H1 (cell line): ENCODE measurements around the gene LYAR. TPM values are rescaled to one million over a fixed set of nuclear protein-coding genes. Genes with fewer than 3 reads are reported as not detected.

Experiments used
- CTCF ChIA-PET: fragments of 300-600 bp; sonication (Branson Sonifier 250); formaldehyde crosslinking; loops from one replicate; lab custom pipeline; 2021; ENCODE audit not compliant: partially characterized antibody; lab: Charles Lee
- POLR2A ChIA-PET: fragments of 300-600 bp; sonication (Branson Sonifier 250); formaldehyde crosslinking; loops from one replicate; lab custom pipeline; 2021; ENCODE audit warnings: inconsistent platforms; ENCODE audit not compliant: partially characterized antibody; lab: Charles Lee
- DNase-seq, 2 experiments: peaks; one replicate each; pipeline versions ENCODE4 v3.0.0 to v3.0.0-alpha.2; 2010 to 2022; ENCODE audit warnings: low spot score in 2 of 2, low read depth in 1 of 2, mixed read lengths in 1 of 2
- FAIRE-seq: peaks from 2 replicates; lab custom pipeline; 2011; peaks lifted over from hg19 to GRCh38; lab: Jason Lieb, UNC
- H2AFZ ChIP-seq: 2 replicates; pipeline ENCODE4 v1.8.1; 2012; ENCODE audit warnings: low read length, inconsistent platforms
- H2AK5ac ChIP-seq: 2 replicates; pipeline ENCODE4 v1.6.1; 2013; ENCODE audit warnings: low read depth, low read length
- H2BK120ac ChIP-seq: replicated peaks from 2 replicates; pipeline ENCODE3; 2013; ENCODE audit warnings: low read depth, low read length, inconsistent platforms
- H2BK12ac ChIP-seq: 2 replicates; pipeline ENCODE4 v1.6.1; 2013; ENCODE audit warnings: low read depth, low read length
- H2BK15ac ChIP-seq: 2 replicates; pipeline ENCODE4 v1.6.1; 2013; ENCODE audit warnings: low read length
- H2BK20ac ChIP-seq: 2 replicates; pipeline ENCODE4 v1.6.1; 2013; ENCODE audit warnings: low read length
- H2BK5ac ChIP-seq: 2 replicates; pipeline ENCODE4 v1.6.1; 2013; ENCODE audit warnings: low read depth, low read length
- H3K14ac ChIP-seq: 2 replicates; pipeline ENCODE4 v1.6.1; 2013; ENCODE audit warnings: inconsistent platforms; ENCODE audit not compliant: insufficient read length
- H3K18ac ChIP-seq: 2 replicates; pipeline ENCODE4 v1.6.1; 2013; ENCODE audit warnings: low read length; ENCODE audit errors: extremely low read depth
- H3K23ac ChIP-seq: 2 replicates; pipeline ENCODE4 v1.6.1; 2013; ENCODE audit warnings: inconsistent platforms; ENCODE audit not compliant: insufficient read length
- H3K23me2 ChIP-seq: 2 replicates; pipeline ENCODE4 v1.6.1; 2013; ENCODE audit warnings: low read depth, low read length
- H3K27ac ChIP-seq: 2 replicates; pipeline ENCODE4 v1.6.1; 2011; ENCODE audit warnings: low read depth, low read length, inconsistent platforms
- H3K27me3 ChIP-seq, 4 experiments: replicated peaks in 1 of 4; 1 replicate in 1 of 4; 2 replicates in 3 of 4; pipeline versions ENCODE4 v1.6.1 to v1.8.1; 2011 to 2013; ENCODE audit warnings: low read length in 3 of 4, mild to moderate bottlenecking in 3 of 4, inconsistent platforms in 2 of 4, mixed read lengths in 2 of 4, moderate library complexity in 1 of 4; ENCODE audit not compliant: control insufficient read depth in 3 of 4, insufficient read depth in 3 of 4; ENCODE audit errors: extremely low read depth in 1 of 4
- H3K36me3 ChIP-seq, 4 experiments: 2 replicates each; pipeline versions ENCODE4 v1.6.1 to v1.8.1; 2011 to 2013; ENCODE audit warnings: mild to moderate bottlenecking in 4 of 4, low read length in 3 of 4, moderate library complexity in 2 of 4, control low read depth in 1 of 4, inconsistent platforms in 1 of 4; ENCODE audit not compliant: insufficient read depth in 4 of 4, control insufficient read depth in 2 of 4
- H3K4ac ChIP-seq: replicated peaks from 2 replicates; pipeline ENCODE3; 2013; ENCODE audit warnings: low read length, low read depth, mixed read lengths, inconsistent platforms; ENCODE audit not compliant: insufficient read length
- H3K4me1 ChIP-seq, 4 experiments: replicated peaks in 1 of 4; 1 replicate in 1 of 4; 2 replicates in 3 of 4; pipeline versions ENCODE4 v1.6.1 to v1.8.1; 2011 to 2013; ENCODE audit warnings: low read length in 3 of 4, inconsistent platforms in 2 of 4, mixed read lengths in 1 of 4; ENCODE audit not compliant: insufficient read depth in 4 of 4, control insufficient read depth in 3 of 4
- H3K4me2 ChIP-seq, 2 experiments: 2 replicates each; pipeline versions ENCODE4 v1.6.1 to v1.8.1; 2011 to 2013; ENCODE audit warnings: low read depth in 2 of 2, low read length in 2 of 2, control low read depth in 1 of 2, inconsistent platforms in 1 of 2, mild to moderate bottlenecking in 1 of 2; ENCODE audit not compliant: insufficient read depth in 1 of 2
- H3K4me3 ChIP-seq, 4 experiments: fragments of 200-600, 300-600 bp in 1 of 4; sonication (generic), shearing (Covaris generic), sonication (Bioruptor Twin) in 1 of 4; 2 replicates each; pipeline versions ENCODE4 v1.5.1 to v1.8.1; 2011 to 2016; ENCODE audit warnings: low read length in 4 of 4, low read depth in 3 of 4, control low read depth in 2 of 4, inconsistent platforms in 2 of 4, mild to moderate bottlenecking in 2 of 4, mixed read lengths in 1 of 4, moderate library complexity in 1 of 4; ENCODE audit not compliant: insufficient read depth in 2 of 4; ENCODE audit errors: extremely low read depth in 1 of 4
- H3K56ac ChIP-seq: replicated peaks from 2 replicates; pipeline ENCODE3; 2013; ENCODE audit warnings: low read depth, mild to moderate bottlenecking, mixed read lengths, low read length, inconsistent platforms; ENCODE audit not compliant: insufficient read length
- H3K79me1 ChIP-seq: 2 replicates; pipeline ENCODE4 v1.6.1; 2013; ENCODE audit warnings: low read depth, low read length, control low read depth
- H3K79me2 ChIP-seq, 2 experiments: 2 replicates each; pipeline versions ENCODE4 v1.6.1 to v1.8.1; 2012 to 2013; ENCODE audit warnings: low read length in 2 of 2, mild to moderate bottlenecking in 2 of 2, inconsistent platforms in 1 of 2; ENCODE audit not compliant: insufficient read depth in 2 of 2, control insufficient read depth in 1 of 2
- H3K9ac ChIP-seq, 4 experiments: replicated peaks in 1 of 4; 1 replicate in 1 of 4; 2 replicates in 3 of 4; pipeline versions ENCODE4 v1.6.1 to v1.8.1; 2011 to 2013; ENCODE audit warnings: low read depth in 3 of 4, low read length in 3 of 4, control low read depth in 2 of 4, mild to moderate bottlenecking in 2 of 4, moderate library complexity in 2 of 4, inconsistent platforms in 1 of 4; ENCODE audit errors: extremely low read depth in 1 of 4
- H3K9me3 ChIP-seq, 2 experiments: 2 replicates each; pipeline versions ENCODE4 v1.6.1 to v1.8.1; 2012 to 2013; ENCODE audit warnings: mild to moderate bottlenecking in 2 of 2, moderate library complexity in 2 of 2, control low read depth in 1 of 2, inconsistent platforms in 1 of 2, low read depth in 1 of 2, low read length in 1 of 2, mixed read lengths in 1 of 2; ENCODE audit not compliant: insufficient read depth in 2 of 2
- H4K20me1 ChIP-seq, 2 experiments: replicated peaks in 1 of 2; 2 replicates each; pipeline versions ENCODE3 to v1.8.1; 2011 to 2013; ENCODE audit warnings: inconsistent platforms in 2 of 2, low read length in 2 of 2, mild to moderate bottlenecking in 1 of 2; ENCODE audit not compliant: insufficient read depth in 2 of 2, control insufficient read depth in 1 of 2
- H4K5ac ChIP-seq: 2 replicates; pipeline ENCODE4 v1.6.1; 2013; ENCODE audit warnings: low read length, low read depth, mixed read lengths, inconsistent platforms; ENCODE audit not compliant: insufficient read length
- H4K8ac ChIP-seq: 2 replicates; pipeline ENCODE4 v1.8.0; 2013; ENCODE audit warnings: mild to moderate bottlenecking, moderate library complexity, low read length, inconsistent platforms; ENCODE audit not compliant: insufficient read depth; ENCODE audit errors: extremely low read depth
- H4K91ac ChIP-seq: replicated peaks from 2 replicates; pipeline ENCODE3; 2013; ENCODE audit warnings: low read length, mixed read lengths, inconsistent platforms; ENCODE audit not compliant: insufficient read length
- ASH2L ChIP-seq: fragments of 200-600, 300-600 bp; sonication (generic); IDR thresholded peaks from one replicate; pipeline ENCODE4 v1.7.1; 2017; ENCODE audit warnings: low read length
- BRCA1 ChIP-seq: IDR thresholded peaks from 2 replicates; pipeline ENCODE4 v1.6.1; 2012; ENCODE audit warnings: low read depth, low read length, improper control_type of control experiment
- CBX8 ChIP-seq: fragments of 300-800, 300-1000 bp; sonication (generic); IDR thresholded peaks from 2 replicates; pipeline ENCODE4 v1.7.1; 2016; ENCODE audit warnings: low read depth, low read length, borderline replicate concordance
- CHD2 ChIP-seq: IDR thresholded peaks from 2 replicates; pipeline ENCODE4 v1.6.1; 2012; ENCODE audit warnings: low read length, improper control_type of control experiment
- NANOG ChIP-seq: IDR thresholded peaks from 2 replicates; pipeline ENCODE4 v1.6.1; 2011; ENCODE audit warnings: low read length, low read depth, mild to moderate bottlenecking, inconsistent platforms; ENCODE audit not compliant: insufficient read depth, poor library complexity, severe bottlenecking
- POU5F1 ChIP-seq: IDR thresholded peaks from 2 replicates; pipeline ENCODE4 v1.6.1; 2011; ENCODE audit warnings: low read depth, mild to moderate bottlenecking, low read length, moderate library complexity
- WGBS, 2 experiments: shearing (Covaris generic) in 1 of 2; methylation state at CpG; one replicate each; pipeline versions ENCODE4 v1.1.6 to v1.1.7; 2013 to 2015; ENCODE audit warnings: low lambda C conversion rate in 2 of 2, mixed read lengths in 2 of 2, inconsistent platforms in 1 of 2, low coverage in 1 of 2, missing lambda C conversion rate in 1 of 2; ENCODE audit not compliant: insufficient replicate concordance in 2 of 2, insufficient coverage in 1 of 2, insufficient read length in 1 of 2; ENCODE audit errors: extremely low coverage in 1 of 2, missing lambda C conversion rate in 1 of 2; 5-methylcytosine and 5-hydroxymethylcytosine counted together
- polyA plus RNA-seq, 7 experiments: library from polyadenylated mRNA; depleted of rRNA in 3 of 7; stranded (reverse) in 5 of 7; unstranded in 2 of 7; fragments of >200 nt in 5 of 7; fragments of 200-250 nt in 2 of 7; gene quantifications; 1 replicate in 5 of 7; 2 replicates in 1 of 7; 4 replicates in 1 of 7; pipeline versions ENCODE4 v1.2.1 to v1.2.3, GENCODE V29; 2011 to 2013; ENCODE audit warnings: missing spikeins in 2 of 7, mixed read lengths in 2 of 7
- total RNA-seq: library from RNA; stranded (reverse); fragmentation: NEBNext Ultra II Directional; extraction: Animal tissue kit (Norgen Biotek cat#: 25700); gene quantifications from 2 replicates; pipeline ENCODE4 v1.2.1, GENCODE V29; 2021
- TF ChIP-seq, protein P1 (sequence below): IDR thresholded peaks from 2 replicates; pipeline ENCODE4 v1.6.1; 2012; ENCODE audit warnings: low read length, inconsistent platforms

LYAR gene
- total and polyA plus RNA-seq, 2 of the 8 experiments (the other 6 are each of a cell fraction or from before 2014, with no cell fraction given) = 6.5 to 46.9 TPM

DNA sequence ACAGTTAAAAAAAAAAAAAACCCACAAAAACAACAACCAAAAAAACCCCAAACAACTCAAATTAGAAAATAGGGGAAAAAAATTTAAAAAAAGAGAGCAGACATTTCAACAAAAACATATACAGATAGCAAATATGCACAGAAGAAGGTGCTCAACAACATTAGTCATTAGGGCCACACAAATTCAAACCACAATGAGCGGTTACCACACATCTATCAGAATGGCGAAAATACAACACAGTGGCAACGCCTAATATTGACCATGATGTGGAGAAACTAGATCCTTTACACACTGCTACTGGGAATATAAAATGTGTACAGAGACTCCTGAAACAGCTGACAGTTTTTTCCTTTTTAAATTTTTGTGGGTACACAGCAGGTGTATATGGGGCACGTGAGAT lies 19.4 kb downstream of the LYAR start:
- H4K8ac ChIP-seq = no peak overlapping the region
- TF ChIP-seq NANOG = no peak
- TF ChIP-seq BRCA1 = no peak
- TF ChIP-seq CHD2 = no peak
- no peak for TF ChIP-seq CBX8
- TF ChIP-seq ASH2L = no peak
- TF ChIP-seq, protein P1, sequence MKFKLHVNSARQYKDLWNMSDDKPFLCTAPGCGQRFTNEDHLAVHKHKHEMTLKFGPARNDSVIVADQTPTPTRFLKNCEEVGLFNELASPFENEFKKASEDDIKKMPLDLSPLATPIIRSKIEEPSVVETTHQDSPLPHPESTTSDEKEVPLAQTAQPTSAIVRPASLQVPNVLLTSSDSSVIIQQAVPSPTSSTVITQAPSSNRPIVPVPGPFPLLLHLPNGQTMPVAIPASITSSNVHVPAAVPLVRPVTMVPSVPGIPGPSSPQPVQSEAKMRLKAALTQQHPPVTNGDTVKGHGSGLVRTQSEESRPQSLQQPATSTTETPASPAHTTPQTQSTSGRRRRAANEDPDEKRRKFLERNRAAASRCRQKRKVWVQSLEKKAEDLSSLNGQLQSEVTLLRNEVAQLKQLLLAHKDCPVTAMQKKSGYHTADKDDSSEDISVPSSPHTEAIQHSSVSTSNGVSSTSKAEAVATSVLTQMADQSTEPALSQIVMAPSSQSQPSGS = no peak
- TF ChIP-seq POU5F1 = no peak
- H2BK5ac ChIP-seq = no peak overlapping the region
- H3K23me2 ChIP-seq = no peaks in the 10 kb centered on the region
- H3K4ac ChIP-seq = no peak overlapping the region
- H4K20me1 ChIP-seq = peaks cover 2% of the 10 kb centered on the region in 2 experiments
- H3K9me3 ChIP-seq = no peaks in the 10 kb centered on the region
- H3K27ac ChIP-seq = no peak overlapping the region
- no peak overlapping the region for H2AFZ ChIP-seq
- no peak overlapping the region for H3K23ac ChIP-seq
- no peak overlapping the region for H3K4me2 ChIP-seq
- H3K9ac ChIP-seq = no peak overlapping the region
- H4K5ac ChIP-seq = no peak overlapping the region
- no peak overlapping the region for H3K56ac ChIP-seq
- ChIA-PET CTCF (interaction anchor here (1.3 kb wide), 1 partner anchor 11 kb away, joined by 3 read pairs; no protein-coding TSS in a partner anchor), POLR2A (interaction anchor here (1.5 kb wide), 1 partner anchor 11 kb away, joined by 3 read pairs; no protein-coding TSS in a partner anchor)
- H2AK5ac ChIP-seq = no peak overlapping the region
- H3K4me1 ChIP-seq = no peaks in the 10 kb centered on the region
- H3K4me3 ChIP-seq = no peak overlapping the region
- H3K18ac ChIP-seq = no peak overlapping the region
- DNase-seq (no peak), FAIRE-seq (no peak)
- 84% methylated on average over 4 of the region's 4 CpGs; no CpG with 5 or more reads in 1 of the 2 experiments for WGBS, 2 experiments
- no peak overlapping the region for H3K14ac ChIP-seq
- no peak overlapping the region for H4K91ac ChIP-seq
- H3K27me3 ChIP-seq = peaks cover 0 to 2% (median 0%) of the 10 kb centered on the region in 4 experiments; a peak in 1 of 7 replicates
- H3K36me3 ChIP-seq = peaks cover 10 to 66% (median 32%) of the 10 kb centered on the region in 4 experiments; a peak in 7 of 8 replicates
- H3K79me2 ChIP-seq = no peaks in the 10 kb centered on the region
- H2BK15ac ChIP-seq = no peak overlapping the region
- no peak overlapping the region for H2BK12ac ChIP-seq
- H2BK20ac ChIP-seq = no peak overlapping the region
- H2BK120ac ChIP-seq = no peak overlapping the region
- no peaks in the 10 kb centered on the region for H3K79me1 ChIP-seq
